ENCODE measurements around the gene WNT6. TPM values are rescaled to one million over a fixed set of nuclear protein-coding genes. Genes with fewer than 3 reads are reported as not detected.

Gene WNT6
- total RNA-seq, 2 donors from 2014 or later = 1.8 to 2.4 TPM

- DNase-seq (ENCODE audit: low spot score) = peak; percentile 38
- no peak overlapping the region for H3K4me3 ChIP-seq
- H3K36me3 ChIP-seq = peaks cover 35% of the 10 kb centered on the region
- no peaks in the 10 kb centered on the region for H3K27me3 ChIP-seq
- H3K4me1 ChIP-seq = no peaks in the 10 kb centered on the region
- TF ChIP-seq CTCF (IDR thresholded peaks at IDR 0.05) = no peak
- H3K27ac ChIP-seq = no peak overlapping the region
- H3K9me3 ChIP-seq = no peaks in the 10 kb centered on the region
Observed at GRCh38 chr2:218813771-218814460, 45.7 kb upstream of the WNT6 start.

DNA sequence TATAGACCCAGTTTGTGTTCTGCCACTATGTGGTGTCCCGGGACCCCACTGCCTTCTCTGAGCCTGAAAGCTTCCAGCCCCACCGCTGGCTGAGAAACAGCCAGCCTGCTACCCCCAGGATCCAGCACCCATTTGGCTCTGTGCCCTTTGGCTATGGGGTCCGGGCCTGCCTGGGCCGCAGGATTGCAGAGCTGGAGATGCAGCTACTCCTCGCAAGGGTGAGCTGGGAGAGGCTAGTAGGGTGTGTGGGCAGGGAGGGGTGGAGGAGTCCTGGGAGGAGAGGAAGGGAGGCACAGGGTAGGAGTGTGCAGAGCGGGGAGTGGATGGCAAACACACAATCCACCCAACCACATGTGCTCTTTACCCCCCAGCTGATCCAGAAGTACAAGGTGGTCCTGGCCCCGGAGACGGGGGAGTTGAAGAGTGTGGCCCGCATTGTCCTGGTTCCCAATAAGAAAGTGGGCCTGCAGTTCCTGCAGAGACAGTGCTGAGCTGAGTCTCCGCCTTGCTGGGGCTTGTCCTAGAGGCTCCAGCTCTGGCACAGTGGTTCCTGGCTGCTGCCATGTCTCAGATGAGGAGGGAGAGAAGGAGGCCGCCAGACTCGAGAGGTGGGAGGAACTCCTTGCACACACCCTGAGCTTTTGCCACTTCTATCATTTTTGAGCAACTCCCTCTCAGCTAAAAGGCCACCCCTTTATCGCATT lies 44.9 kb upstream of the WNT6 start:
- no peak for TF ChIP-seq CTCF (IDR thresholded peaks at IDR 0.05)
- no peak overlapping the region for H3K27ac ChIP-seq
- H3K4me3 ChIP-seq = no peak overlapping the region
- peak; percentile 55 for DNase-seq (ENCODE audit: low spot score)
- H3K9me3 ChIP-seq = no peaks in the 10 kb centered on the region
- H3K27me3 ChIP-seq = no peaks in the 10 kb centered on the region
- H3K4me1 ChIP-seq = no peaks in the 10 kb centered on the region
- H3K36me3 ChIP-seq = peaks cover 35% of the 10 kb centered on the region

- Histone ChIP-seq H3K27me3 (no peaks in the 10 kb centered on the region), H3K36me3 (peaks cover 35% of the 10 kb centered on the region), H3K27ac (no peak overlapping the region), H3K4me3 (no peak overlapping the region), H3K9me3 (no peaks in the 10 kb centered on the region), H3K4me1 (no peaks in the 10 kb centered on the region)
- no peak for TF ChIP-seq CTCF (IDR thresholded peaks at IDR 0.05)
- DNase-seq (ENCODE audit: low spot score) = peak; percentile 28
Observed at GRCh38 chr2:218815244-218815637, 44.4 kb upstream of the WNT6 start.

GRCh38 chr2:218815649-218816048 lies 44.0 kb upstream of the WNT6 start:
- Histone ChIP-seq H3K4me1 (no peaks in the 10 kb centered on the region), H3K4me3 (no peak overlapping the region), H3K27ac (no peak overlapping the region), H3K27me3 (no peaks in the 10 kb centered on the region), H3K36me3 (peaks cover 35% of the 10 kb centered on the region), H3K9me3 (no peaks in the 10 kb centered on the region)
- DNase-seq (ENCODE audit: low spot score) = peak; percentile 11
- no peak for TF ChIP-seq CTCF (IDR thresholded peaks at IDR 0.05)

DNA sequence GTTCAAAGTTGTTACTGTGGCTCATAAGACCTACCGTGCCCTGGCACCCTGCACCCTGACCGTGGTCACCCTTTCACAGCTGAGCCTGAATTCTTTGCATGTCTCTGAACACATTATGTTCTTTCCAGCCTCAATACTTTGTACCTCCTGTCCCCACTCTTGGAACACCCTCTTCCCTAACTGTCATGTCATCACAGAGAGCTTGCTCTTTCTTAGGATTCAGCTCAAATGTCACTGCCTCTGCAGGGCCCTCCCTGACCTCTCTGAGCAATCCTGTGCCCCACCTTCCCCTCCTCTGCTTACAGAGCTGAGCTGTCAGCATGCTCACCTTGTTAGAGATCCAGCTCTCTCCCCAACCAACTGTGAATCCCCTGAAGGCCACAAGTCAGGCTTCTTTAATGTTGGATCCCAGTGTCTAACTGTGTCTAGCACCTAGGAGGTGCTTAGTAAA lies 43.0 kb upstream of the WNT6 start:
- Histone ChIP-seq H3K4me3 (no peak overlapping the region), H3K4me1 (no peaks in the 10 kb centered on the region), H3K27me3 (no peaks in the 10 kb centered on the region), H3K27ac (no peak overlapping the region), H3K9me3 (no peaks in the 10 kb centered on the region), H3K36me3 (peaks cover 35% of the 10 kb centered on the region)
- TF ChIP-seq CTCF (IDR thresholded peaks at IDR 0.05) = no peak
- peak; percentile 46 for DNase-seq (ENCODE audit: low spot score)
